Glutamatergic neuron (in vitro differentiated cells): ENCODE measurements around the gene MAML2. TPM values are rescaled to one million over a fixed set of nuclear protein-coding genes. Genes with fewer than 3 reads are reported as not detected.

Experiments used
- DNase-seq: peaks from one replicate; pipeline ENCODE4 v3.0.0; 2022
- H3K27ac Mint-ChIP-seq: one replicate; pipeline ENCODE4 v1.8.0; 2020; ENCODE audit warnings: mild to moderate bottlenecking, mixed read lengths, inconsistent platforms; ENCODE audit not compliant: unreplicated experiment
- H3K27me3 Mint-ChIP-seq: one replicate; pipeline ENCODE4 v1.8.0; 2020; ENCODE audit warnings: mild to moderate bottlenecking, moderate library complexity, mixed read lengths, inconsistent platforms; ENCODE audit not compliant: unreplicated experiment
- H3K36me3 Mint-ChIP-seq: one replicate; pipeline ENCODE4 v1.8.0; 2020; ENCODE audit warnings: mild to moderate bottlenecking, mixed read lengths, inconsistent platforms; ENCODE audit not compliant: unreplicated experiment
- H3K4me1 Mint-ChIP-seq: one replicate; pipeline ENCODE4 v1.8.0; 2020; ENCODE audit warnings: mild to moderate bottlenecking, low read depth, mixed read lengths, inconsistent platforms; ENCODE audit not compliant: unreplicated experiment
- H3K4me3 Mint-ChIP-seq: one replicate; pipeline ENCODE4 v1.8.0; 2020; ENCODE audit warnings: mild to moderate bottlenecking, mixed read lengths, inconsistent platforms; ENCODE audit not compliant: unreplicated experiment
- H3K9me3 Mint-ChIP-seq: one replicate; pipeline ENCODE4 v1.8.0; 2020; ENCODE audit warnings: mild to moderate bottlenecking, moderate library complexity, mixed read lengths, inconsistent platforms; ENCODE audit not compliant: unreplicated experiment
- CTCF ChIP-seq: fragments of 200-600 bp; sonication (generic); IDR thresholded peaks from one replicate; pipeline ENCODE4 v1.5.0; 2021; ENCODE audit not compliant: partially characterized antibody, unreplicated experiment
- total RNA-seq: library from RNA; stranded (reverse); fragmentation: NEBNext Ultra II Directional; extraction: Animal tissue kit (Norgen Biotek cat#: 25700); gene quantifications from one replicate; pipeline ENCODE4 v1.2.1, GENCODE V29; 2021; ENCODE audit not compliant: unreplicated experiment

Gene MAML2
- total RNA-seq, 1 donor from 2014 or later: 2.1 TPM

- H3K9me3 Mint-ChIP-seq: peaks cover 2% of the 10 kb centered on the region
- DNase-seq: no peak
- no peak for TF ChIP-seq CTCF
- peak overlapping the region; percentile 56 for H3K27ac Mint-ChIP-seq
- H3K4me1 Mint-ChIP-seq: peaks cover 17% of the 10 kb centered on the region
- no peaks in the 10 kb centered on the region for H3K36me3 Mint-ChIP-seq
- H3K27me3 Mint-ChIP-seq: no peaks in the 10 kb centered on the region
- no peak overlapping the region for H3K4me3 Mint-ChIP-seq
Observed at GRCh38 chr11:96335388-96335787, 7.6 kb downstream of the MAML2 start.

- Mint-ChIP-seq H3K27ac (no peak overlapping the region), H3K36me3 (no peaks in the 10 kb centered on the region), H3K9me3 (peaks cover 2% of the 10 kb centered on the region), H3K27me3 (no peaks in the 10 kb centered on the region), H3K4me1 (peaks cover 19% of the 10 kb centered on the region), H3K4me3 (no peak overlapping the region)
- no peak for TF ChIP-seq CTCF
- DNase-seq: no peak
Observed at GRCh38 chr11:96334219-96334618, 8.8 kb downstream of the MAML2 start.

GRCh38 chr11:96333191-96333719 lies 9.7 kb downstream of the MAML2 start:
- Mint-ChIP-seq H3K36me3 (no peaks in the 10 kb centered on the region), H3K4me1 (peaks cover 25% of the 10 kb centered on the region), H3K4me3 (no peak overlapping the region), H3K9me3 (peaks cover 2% of the 10 kb centered on the region), H3K27ac (no peak overlapping the region), H3K27me3 (no peaks in the 10 kb centered on the region)
- DNase-seq: no peak
- TF ChIP-seq CTCF: no peak

- DNase-seq: no peak
- Mint-ChIP-seq H3K27me3 (no peaks in the 10 kb centered on the region), H3K9me3 (peaks cover 2% of the 10 kb centered on the region), H3K4me1 (peaks cover 26% of the 10 kb centered on the region), H3K4me3 (peak overlapping the region; percentile 23), H3K36me3 (no peaks in the 10 kb centered on the region), H3K27ac (peak overlapping the region; percentile 56)
- TF ChIP-seq CTCF: no peak
Observed at GRCh38 chr11:96332126-96332771, 10.7 kb downstream of the MAML2 start.

GRCh38 chr11:96331699-96332116 lies 11.3 kb downstream of the MAML2 start:
- Mint-ChIP-seq H3K9me3 (peaks cover 2% of the 10 kb centered on the region), H3K36me3 (no peaks in the 10 kb centered on the region), H3K27me3 (no peaks in the 10 kb centered on the region), H3K4me3 (peak overlapping the region; percentile 23), H3K4me1 (peaks cover 26% of the 10 kb centered on the region), H3K27ac (peak overlapping the region; percentile 52)
- no peak for DNase-seq
- no peak for TF ChIP-seq CTCF
